ENCODE measurements around the gene SEMA3D.

Gene SEMA3D

DNA sequence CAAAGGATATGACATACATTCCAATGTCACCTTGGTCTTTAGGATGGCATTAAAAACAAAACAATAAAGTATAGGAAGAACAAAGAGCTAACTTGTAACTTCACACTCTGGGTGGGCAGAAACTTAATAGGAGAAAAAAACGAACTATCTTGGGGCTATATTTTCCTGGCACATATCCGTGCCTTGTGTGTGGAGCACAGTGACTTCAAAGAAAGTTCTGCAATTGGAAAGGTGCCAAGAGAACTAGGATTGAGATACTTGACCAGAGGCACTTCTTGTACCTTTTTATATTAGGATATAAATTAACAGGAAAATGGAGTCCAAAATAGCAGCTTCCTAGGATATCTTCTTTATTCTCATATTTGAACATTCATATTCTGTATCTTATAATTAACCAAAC is 148.4 kb downstream of the SEMA3D start:
- TF ChIP-seq CTCF (IDR thresholded peaks at IDR 0.05; ENCODE audit: insufficient read depth, low read depth, low read length, missing control alignments) = no peak
- no peak overlapping the region for H3K4me3 ChIP-seq (ENCODE audit: low read depth, low read length)
- no peak for DNase-seq (ENCODE audit: low read depth)

- no peak for TF ChIP-seq CTCF (IDR thresholded peaks at IDR 0.05; ENCODE audit: insufficient read depth, low read depth, low read length, missing control alignments)
- H3K4me3 ChIP-seq (ENCODE audit: low read depth, low read length) = no peak overlapping the region
- DNase-seq (ENCODE audit: low read depth) = no peak
Measured at GRCh38 chr7:85033263-85033662, 153.6 kb downstream of the SEMA3D start.

DNA sequence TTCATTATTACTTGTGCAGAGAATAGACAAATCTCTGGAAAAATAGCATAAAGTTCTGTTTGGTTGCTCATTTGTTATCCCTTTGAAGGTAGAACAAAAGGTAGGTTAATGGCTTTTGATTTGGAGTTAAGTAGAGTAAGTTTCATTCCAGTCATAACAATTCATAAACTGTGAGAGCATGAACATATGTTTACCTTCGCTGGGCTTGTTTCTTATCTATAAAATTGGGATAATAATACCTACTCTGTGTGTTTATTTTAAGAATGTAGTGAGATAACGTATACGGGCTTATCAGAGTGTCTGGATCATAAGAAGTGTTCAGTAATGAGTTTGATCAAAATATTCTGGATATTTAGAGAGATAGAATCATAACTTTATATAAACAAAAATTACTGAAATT is 155.4 kb downstream of the SEMA3D start:
- no peak for DNase-seq (ENCODE audit: low read depth)
- H3K4me3 ChIP-seq (ENCODE audit: low read depth, low read length) = no peak overlapping the region
- no peak for TF ChIP-seq CTCF (IDR thresholded peaks at IDR 0.05; ENCODE audit: insufficient read depth, low read depth, low read length, missing control alignments)

GRCh38 chr7:85030893-85031292 is 156.0 kb downstream of the SEMA3D start:
- TF ChIP-seq CTCF (IDR thresholded peaks at IDR 0.05; ENCODE audit: insufficient read depth, low read depth, low read length, missing control alignments) = peak; percentile 20
- peak; percentile 22 for DNase-seq (ENCODE audit: low read depth)
- no peak overlapping the region for H3K4me3 ChIP-seq (ENCODE audit: low read depth, low read length)

DNA sequence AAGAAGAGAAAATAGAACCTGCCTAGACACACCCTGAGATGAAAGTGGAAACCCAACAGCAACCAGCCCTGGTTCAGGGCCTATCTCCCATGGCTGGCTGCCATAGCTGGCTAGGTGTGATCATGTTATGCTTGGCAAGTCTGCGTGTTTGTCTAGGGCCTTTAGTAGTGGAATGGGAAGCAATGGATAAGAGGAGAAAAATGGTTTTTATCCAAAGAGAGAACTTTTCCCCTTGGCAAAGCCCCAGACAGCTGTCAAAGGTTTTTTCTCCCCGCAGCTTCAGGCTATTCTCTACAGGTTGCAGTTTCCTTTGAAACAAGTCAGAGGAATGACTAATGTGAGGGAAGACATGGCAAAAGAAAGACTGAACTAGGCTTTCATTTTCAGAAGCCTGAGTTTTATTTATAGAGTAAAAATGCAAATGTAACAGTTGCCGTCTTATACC is 161.5 kb downstream of the SEMA3D start:
- H3K4me3 ChIP-seq (ENCODE audit: low read depth, low read length) = no peak overlapping the region
- TF ChIP-seq CTCF (IDR thresholded peaks at IDR 0.05; ENCODE audit: insufficient read depth, low read depth, low read length, missing control alignments) = no peak
- DNase-seq (ENCODE audit: low read depth) = peak; percentile 49

GRCh38 chr7:85023916-85024315 is 162.9 kb downstream of the SEMA3D start:
- no peak for DNase-seq (ENCODE audit: low read depth)
- no peak for TF ChIP-seq CTCF (IDR thresholded peaks at IDR 0.05; ENCODE audit: insufficient read depth, low read depth, low read length, missing control alignments)
- H3K4me3 ChIP-seq (ENCODE audit: low read depth, low read length) = no peak overlapping the region

- peak; percentile 46 for TF ChIP-seq CTCF (IDR thresholded peaks at IDR 0.05; ENCODE audit: insufficient read depth, low read depth, low read length, missing control alignments)
- DNase-seq (ENCODE audit: low read depth) = peak; percentile 44
- no peak overlapping the region for H3K4me3 ChIP-seq (ENCODE audit: low read depth, low read length)
Measured at GRCh38 chr7:85023066-85023712, 163.7 kb downstream of the SEMA3D start.

Measured in GM12865 (cell line).